Ammon's horn (tissue), 1 donor: ENCODE data around the gene BPTF.
"Not testable (repeated sequence)": the region's sequence is repeated elsewhere in the genome, so short reads cannot be mapped to it uniquely, and the experiment has no call there.

Experiments used
- DNase-seq: peaks from one replicate; pipeline ENCODE4 v3.0.0-alpha.2; 2016; ENCODE audit warnings: low spot score

The BPTF gene, protein sequence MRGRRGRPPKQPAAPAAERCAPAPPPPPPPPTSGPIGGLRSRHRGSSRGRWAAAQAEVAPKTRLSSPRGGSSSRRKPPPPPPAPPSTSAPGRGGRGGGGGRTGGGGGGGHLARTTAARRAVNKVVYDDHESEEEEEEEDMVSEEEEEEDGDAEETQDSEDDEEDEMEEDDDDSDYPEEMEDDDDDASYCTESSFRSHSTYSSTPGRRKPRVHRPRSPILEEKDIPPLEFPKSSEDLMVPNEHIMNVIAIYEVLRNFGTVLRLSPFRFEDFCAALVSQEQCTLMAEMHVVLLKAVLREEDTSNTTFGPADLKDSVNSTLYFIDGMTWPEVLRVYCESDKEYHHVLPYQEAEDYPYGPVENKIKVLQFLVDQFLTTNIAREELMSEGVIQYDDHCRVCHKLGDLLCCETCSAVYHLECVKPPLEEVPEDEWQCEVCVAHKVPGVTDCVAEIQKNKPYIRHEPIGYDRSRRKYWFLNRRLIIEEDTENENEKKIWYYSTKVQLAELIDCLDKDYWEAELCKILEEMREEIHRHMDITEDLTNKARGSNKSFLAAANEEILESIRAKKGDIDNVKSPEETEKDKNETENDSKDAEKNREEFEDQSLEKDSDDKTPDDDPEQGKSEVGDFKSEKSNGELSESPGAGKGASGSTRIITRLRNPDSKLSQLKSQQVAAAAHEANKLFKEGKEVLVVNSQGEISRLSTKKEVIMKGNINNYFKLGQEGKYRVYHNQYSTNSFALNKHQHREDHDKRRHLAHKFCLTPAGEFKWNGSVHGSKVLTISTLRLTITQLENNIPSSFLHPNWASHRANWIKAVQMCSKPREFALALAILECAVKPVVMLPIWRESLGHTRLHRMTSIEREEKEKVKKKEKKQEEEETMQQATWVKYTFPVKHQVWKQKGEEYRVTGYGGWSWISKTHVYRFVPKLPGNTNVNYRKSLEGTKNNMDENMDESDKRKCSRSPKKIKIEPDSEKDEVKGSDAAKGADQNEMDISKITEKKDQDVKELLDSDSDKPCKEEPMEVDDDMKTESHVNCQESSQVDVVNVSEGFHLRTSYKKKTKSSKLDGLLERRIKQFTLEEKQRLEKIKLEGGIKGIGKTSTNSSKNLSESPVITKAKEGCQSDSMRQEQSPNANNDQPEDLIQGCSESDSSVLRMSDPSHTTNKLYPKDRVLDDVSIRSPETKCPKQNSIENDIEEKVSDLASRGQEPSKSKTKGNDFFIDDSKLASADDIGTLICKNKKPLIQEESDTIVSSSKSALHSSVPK (N-terminal part only)

DNA sequence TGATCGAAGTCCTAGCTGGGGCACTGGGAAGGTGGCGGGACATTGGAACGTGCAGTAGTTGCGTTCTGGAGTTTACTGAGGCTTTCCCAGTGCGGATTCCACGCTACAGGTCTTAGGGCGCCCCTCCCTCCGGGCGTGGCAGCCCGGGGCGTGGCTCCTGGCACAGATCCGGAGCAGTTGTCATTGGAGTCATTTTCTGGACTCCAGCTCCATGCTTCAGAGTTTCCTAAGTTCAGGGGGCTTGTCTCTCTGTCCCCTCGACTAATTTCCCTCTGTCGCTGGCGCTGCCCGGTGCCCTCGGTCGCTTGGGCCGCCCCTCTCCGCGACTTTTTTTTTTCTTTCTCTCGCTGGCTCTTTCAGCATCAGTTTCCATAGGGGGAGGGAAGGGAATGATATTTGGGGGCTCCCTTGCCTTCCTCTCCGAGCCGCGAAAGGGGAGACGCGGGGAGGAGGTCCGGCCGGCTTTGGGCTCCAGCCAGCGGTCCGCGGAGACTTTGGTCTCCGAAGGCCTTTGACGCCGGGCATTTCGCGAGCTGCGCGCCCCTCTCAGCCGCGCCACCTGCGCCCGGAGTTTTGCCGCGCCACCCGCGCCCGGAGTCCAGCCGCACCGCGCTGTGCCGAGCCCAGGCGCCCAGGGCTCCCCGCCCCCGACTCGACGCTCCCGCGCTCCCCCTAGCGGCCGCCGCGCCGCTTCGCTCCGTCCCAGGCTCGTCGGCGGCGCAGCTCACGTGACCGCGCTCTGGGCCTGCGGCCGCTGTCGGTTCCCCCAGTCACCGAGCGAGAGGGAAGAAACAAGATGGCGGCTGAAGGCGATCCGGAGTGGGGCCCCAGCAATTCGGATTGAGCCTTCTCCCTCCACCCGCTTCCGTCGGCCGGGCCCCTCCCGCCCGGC is at the start of gene BPTF:
Gene BPTF (plus strand): TSS at position 769 of the 892 bp plus-strand sequence. CDS start 222 bp downstream, outside the sequence.
- DNase-seq, result peak; percentile 94

GRCh38 chr17:67779098-67779672 is 46.1 kb upstream of the BPTF start:
- DNase-seq, result no peak

GRCh38 chr17:67784364-67785121 is 40.8 kb upstream of the BPTF start:
- no peak for DNase-seq

- DNase-seq, result no peak
These were observed 40.2 kb upstream of the BPTF start for GRCh38 chr17:67785122-67785477.

DNA sequence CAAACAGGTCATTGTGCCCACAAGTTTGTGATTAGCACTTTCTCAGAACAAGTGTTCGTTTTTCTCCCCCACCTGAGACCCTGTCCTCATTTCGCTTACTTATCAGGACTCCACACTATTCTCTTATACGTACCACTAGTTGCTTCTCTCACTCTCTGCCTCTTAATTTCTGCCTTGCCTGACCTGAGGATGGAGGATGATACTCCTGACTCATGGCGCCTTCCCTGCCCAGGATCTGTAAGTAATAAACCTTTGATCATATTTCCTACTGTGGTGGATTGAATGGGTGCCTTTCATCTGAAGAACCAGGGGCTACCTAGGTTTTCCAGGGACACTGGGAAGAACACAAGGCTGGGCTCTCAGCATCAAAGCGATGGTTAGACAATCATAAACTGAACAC is 39.8 kb upstream of the BPTF start:
- DNase-seq, result no peak

- peak; percentile 80 for DNase-seq
These were observed 24.8 kb upstream of the BPTF start for GRCh38 chr17:67800495-67800928.

DNA sequence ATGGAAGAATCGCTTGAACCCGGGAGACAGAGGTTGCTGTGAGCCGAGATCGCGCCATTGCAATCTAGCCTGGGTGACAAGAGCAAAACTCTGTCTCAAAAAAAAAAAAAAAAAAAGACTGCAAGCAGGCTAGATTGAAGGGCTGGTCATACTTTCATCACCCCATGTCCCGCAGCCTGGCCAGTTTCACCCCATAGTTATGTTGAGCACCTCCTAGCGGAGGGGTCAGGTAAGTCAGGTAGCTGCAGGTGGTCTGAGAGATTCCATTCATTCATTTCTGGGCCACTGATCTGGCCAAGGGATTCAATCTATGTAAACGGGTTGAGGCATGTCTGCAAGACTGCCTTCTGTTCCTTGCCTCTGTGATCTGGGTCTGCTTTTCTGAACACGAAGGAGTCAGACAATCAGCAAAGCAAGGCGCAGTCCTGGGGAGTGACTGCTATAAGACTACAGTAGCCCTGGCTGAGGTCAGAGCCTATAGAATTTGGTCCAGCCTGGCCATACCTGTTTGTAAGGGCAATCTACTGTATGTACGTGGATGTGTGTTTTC is 23.6 kb upstream of the BPTF start:
- DNase-seq, result no peak

GRCh38 chr17:67810464-67810863 is 14.8 kb upstream of the BPTF start:
- no peak for DNase-seq

DNA sequence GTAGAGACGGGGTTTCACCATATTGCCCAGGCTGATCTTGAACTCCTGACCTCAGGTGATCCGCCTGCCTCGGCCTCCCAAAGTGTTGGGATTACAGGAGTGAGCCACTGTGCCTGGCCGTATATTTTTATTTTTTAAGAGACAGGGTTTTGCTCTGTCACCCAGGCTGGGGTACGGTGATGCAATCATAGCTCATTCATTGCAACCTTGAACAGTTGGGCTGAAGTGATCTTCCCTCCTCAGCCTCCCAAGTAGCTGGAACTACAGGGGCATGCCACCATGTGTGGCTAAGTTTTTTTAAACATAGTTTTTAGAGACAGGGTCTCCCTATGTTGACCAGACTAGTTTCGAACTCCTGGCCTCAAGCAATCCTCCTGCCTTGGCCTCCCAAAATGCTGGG is 12.9 kb upstream of the BPTF start:
- DNase-seq, result not testable (repeated sequence)

- DNase-seq, result no peak
These were observed 11.5 kb upstream of the BPTF start for GRCh38 chr17:67813803-67814180.

DNA sequence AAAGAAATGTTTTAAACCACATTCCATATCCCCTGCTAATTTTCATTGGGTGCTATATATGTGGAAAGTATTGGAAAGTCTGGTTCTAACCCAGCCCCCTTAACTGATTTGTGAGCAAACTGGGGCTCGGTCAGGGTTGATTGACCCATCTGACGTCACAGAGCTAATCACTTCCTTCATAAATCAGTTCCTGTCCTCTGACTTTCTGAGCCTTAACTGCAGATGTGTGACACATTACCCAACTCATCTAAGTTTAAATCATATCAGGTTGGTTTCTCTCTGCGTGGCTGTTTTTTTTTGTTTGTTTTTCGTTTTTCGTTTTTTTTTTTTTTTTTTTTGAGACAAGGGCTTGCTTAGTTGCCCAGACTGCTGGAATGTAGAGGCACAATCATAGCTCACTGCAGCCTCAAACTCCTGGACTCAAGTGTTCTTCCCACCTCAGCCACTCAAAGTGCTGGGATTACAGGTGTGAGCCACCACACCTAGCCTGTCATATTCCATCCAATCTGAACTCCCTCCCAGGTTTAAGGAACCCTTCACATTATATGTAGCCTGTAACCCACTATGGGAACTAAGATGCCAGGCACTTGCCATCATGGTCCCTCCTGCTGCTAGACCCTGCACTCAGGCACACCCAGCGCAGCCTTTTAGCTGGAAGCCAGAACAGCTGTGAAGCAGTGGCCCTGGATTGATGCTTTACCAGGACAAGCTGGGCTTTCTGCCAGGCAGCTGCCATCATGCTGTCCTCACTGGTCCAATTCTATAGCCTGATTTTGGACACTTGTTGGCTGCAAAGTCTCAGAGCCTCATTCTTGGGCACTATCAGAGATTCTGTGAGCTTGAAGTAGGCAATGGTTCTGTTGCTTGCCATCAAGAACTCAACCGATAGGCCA is 6.9 kb upstream of the BPTF start:
- no peak for DNase-seq

DNA sequence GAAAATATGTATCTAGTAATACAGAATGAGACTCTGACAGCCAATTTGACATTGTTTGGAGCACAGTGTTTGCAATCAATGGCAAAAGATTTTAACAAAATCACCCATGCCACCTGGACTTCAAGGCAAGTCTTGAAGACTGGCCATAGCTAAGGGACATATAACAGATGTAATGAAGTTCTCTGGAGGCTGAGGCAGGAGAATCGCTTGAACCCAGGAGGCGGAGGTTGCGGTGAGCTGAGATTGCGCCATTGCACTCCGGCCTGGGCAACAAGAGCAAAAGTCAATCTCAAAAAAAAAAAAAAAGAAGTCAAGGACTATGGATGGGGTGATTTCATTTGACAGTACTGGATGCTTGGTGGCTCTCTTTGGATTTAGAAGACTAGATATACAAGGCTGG is 5.6 kb upstream of the BPTF start:
- DNase-seq, result no peak

GRCh38 chr17:67821871-67822367 is 3.4 kb upstream of the BPTF start:
- no peak for DNase-seq

DNA sequence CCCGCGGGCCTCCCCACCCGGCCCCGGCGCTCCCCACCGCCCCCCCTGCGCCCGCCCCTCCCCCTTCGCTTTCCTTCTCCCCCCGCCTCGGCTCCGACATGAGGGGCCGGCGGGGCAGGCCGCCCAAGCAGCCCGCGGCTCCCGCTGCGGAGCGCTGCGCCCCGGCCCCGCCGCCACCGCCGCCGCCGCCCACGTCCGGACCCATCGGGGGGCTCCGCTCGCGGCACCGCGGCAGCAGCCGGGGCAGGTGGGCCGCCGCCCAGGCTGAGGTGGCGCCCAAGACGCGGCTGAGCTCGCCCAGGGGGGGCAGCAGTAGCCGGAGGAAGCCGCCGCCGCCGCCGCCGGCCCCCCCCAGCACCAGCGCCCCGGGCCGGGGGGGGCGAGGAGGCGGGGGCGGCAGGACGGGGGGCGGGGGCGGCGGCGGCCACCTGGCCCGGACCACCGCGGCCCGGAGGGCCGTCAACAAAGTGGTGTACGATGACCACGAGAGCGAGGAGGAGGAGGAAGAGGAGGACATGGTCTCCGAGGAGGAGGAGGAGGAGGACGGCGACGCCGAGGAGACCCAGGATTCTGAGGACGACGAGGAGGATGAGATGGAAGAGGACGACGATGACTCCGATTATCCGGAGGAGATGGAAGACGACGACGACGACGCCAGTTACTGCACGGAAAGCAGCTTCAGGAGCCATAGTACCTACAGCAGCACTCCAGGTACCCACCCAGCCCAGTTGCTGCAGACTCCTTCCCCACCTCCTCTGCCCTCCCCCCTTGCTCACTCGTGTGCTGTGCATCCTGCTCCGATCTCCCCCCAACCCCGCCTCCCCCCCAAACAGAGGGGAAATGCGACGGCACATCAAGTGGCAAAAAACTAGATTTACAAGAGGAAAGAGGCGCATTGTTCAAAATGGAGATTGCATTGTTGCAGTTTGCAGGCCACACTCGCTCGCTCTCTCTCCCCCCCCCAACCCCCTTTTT is 611 bp downstream of the BPTF start:
- peak; percentile 58 for DNase-seq

- DNase-seq, result no peak
These were observed 4.0 kb downstream of the BPTF start for GRCh38 chr17:67829331-67829730.

DNA sequence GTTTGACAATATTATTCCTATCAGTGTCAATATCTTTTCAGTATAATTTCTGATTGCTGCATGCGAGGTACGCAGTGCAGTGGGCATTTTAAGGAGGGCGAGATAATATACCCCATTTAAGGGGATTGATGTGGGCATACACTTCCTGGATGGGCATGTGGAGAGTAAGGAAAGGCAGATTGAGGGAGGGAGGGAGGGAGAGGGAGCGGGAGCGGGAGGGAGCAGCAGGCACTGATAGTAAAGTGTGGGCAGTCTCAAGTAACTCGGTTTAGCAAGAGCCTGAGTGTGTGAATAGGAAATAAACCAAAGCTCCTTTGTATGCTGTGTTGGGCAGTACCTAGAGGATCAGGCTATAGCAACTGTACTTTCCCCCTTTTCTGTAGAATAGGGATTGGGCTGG is 5.1 kb downstream of the BPTF start:
- DNase-seq, result peak; percentile 59

GRCh38 chr17:67831268-67831667 is 6.0 kb downstream of the BPTF start:
- no peak for DNase-seq
